HepG2 (cell line): ENCODE measurements around the gene PRR15L. TPM values are rescaled to one million over a fixed set of nuclear protein-coding genes. Genes with fewer than 3 reads are reported as not detected.

Experiments
- BORCS8-MEF2B ChIP-seq: sonication (generic); formaldehyde crosslinking; IDR thresholded peaks from 2 replicates; pipeline ENCODE4 v1.8.0; 2022; ENCODE audit warnings: mild to moderate bottlenecking, missing genetic modification reagents
- CEBPB ChIP-seq: IDR thresholded peaks from 2 replicates; pipeline ENCODE4 v1.6.1; 2011; ENCODE audit warnings: low read depth, low read length, improper control_type of control experiment, borderline replicate concordance
- DR1 ChIP-seq: sonication (generic); formaldehyde crosslinking; IDR thresholded peaks from 2 replicates; pipeline ENCODE4 v1.8.0; 2021; ENCODE audit warnings: mild to moderate bottlenecking, missing genetic modification reagents, inconsistent platforms
- HCFC1 ChIP-seq: fragments of 150-350 bp; IDR thresholded peaks from 2 replicates; pipeline ENCODE4 v1.6.1; 2014; ENCODE audit warnings: low read depth, low read length
- HNRNPLL ChIP-seq: fragments of 200-400 bp; formaldehyde crosslinking; IDR thresholded peaks from 2 replicates; pipeline ENCODE4 v1.6.1; 2017; ENCODE audit warnings: mild to moderate bottlenecking, low read depth, low read length; ENCODE audit not compliant: poor library complexity, severe bottlenecking
- ISL2 ChIP-seq: sonication (generic); formaldehyde crosslinking; IDR thresholded peaks from 2 replicates; pipeline ENCODE4 v1.5.0; 2020; ENCODE audit warnings: missing genetic modification reagents
- MTA1 ChIP-seq: sonication (generic); formaldehyde crosslinking; IDR thresholded peaks from 2 replicates; pipeline ENCODE4 v1.4.0; 2020; ENCODE audit warnings: missing genetic modification reagents, mild to moderate bottlenecking, borderline replicate concordance
- NFKB2 ChIP-seq: sonication (generic); formaldehyde crosslinking; IDR thresholded peaks from 2 replicates; pipeline ENCODE4 v1.4.0; 2020; ENCODE audit warnings: missing genetic modification reagents, borderline replicate concordance
- RNF2 ChIP-seq: fragments of 450-650 bp; conservative IDR thresholded peaks from 2 replicates; pipeline ENCODE4 v1.6.1; 2016; ENCODE audit warnings: low read depth
- SALL2 ChIP-seq: sonication (generic); formaldehyde crosslinking; IDR thresholded peaks from 2 replicates; pipeline ENCODE4 v1.8.1; 2023; ENCODE audit warnings: mild to moderate bottlenecking, missing genetic modification reagents, inconsistent platforms
- ZNF256 ChIP-seq: sonication (generic); formaldehyde crosslinking; conservative IDR thresholded peaks from 2 replicates; pipeline ENCODE4 v1.4.0; 2020; ENCODE audit warnings: missing genetic modification reagents
- ZNF34 ChIP-seq: sonication (generic); formaldehyde crosslinking; IDR thresholded peaks from 2 replicates; pipeline ENCODE4 v1.4.0; 2020; ENCODE audit warnings: mild to moderate bottlenecking, missing genetic modification reagents, borderline replicate concordance
- ZNF530 ChIP-seq: sonication (generic); formaldehyde crosslinking; IDR thresholded peaks from 2 replicates; pipeline ENCODE4 v1.5.0; 2020; ENCODE audit warnings: low read depth, mild to moderate bottlenecking, missing genetic modification reagents
- ZNF577 ChIP-seq: sonication (generic); formaldehyde crosslinking; IDR thresholded peaks from 2 replicates; pipeline ENCODE4 v1.4.0; 2020; ENCODE audit warnings: mild to moderate bottlenecking, low read depth, missing genetic modification reagents, borderline replicate concordance
- ZNF766 ChIP-seq: sonication (generic); formaldehyde crosslinking; IDR thresholded peaks from 2 replicates; pipeline ENCODE4 v1.5.0; 2020; ENCODE audit warnings: missing genetic modification reagents, borderline replicate concordance
- polyA plus RNA-seq, 8 experiments: library from polyadenylated mRNA; depleted of rRNA in 3 of 8; stranded (reverse) in 7 of 8; unstranded in 1 of 8; fragments of >200 nt; fragmentation: Illumina TruSeq in 4 of 8; extraction: Trizol in 4 of 8; gene quantifications; 2 replicates each; pipeline versions ENCODE4 v1.2.1 to v1.2.3, GENCODE V29; 2011 to 2016; ENCODE audit warnings: low read depth in 4 of 8, missing spikeins in 1 of 8, mixed read lengths in 1 of 8; ENCODE audit not compliant: insufficient read depth in 1 of 8
- total RNA-seq, 5 experiments: library from RNA; depleted of rRNA; stranded (reverse); fragments of >200 nt; fragmentation: Illumina TruSeq; extraction: Trizol; gene quantifications; 2 replicates each; pipeline ENCODE4 v1.2.3, GENCODE V29; 2016; ENCODE audit warnings: low read depth in 1 of 5
- TF ChIP-seq, protein P1 (sequence below): sonication (generic); formaldehyde crosslinking; IDR thresholded peaks from 2 replicates; pipeline ENCODE4 v1.5.0; 2020; ENCODE audit warnings: mild to moderate bottlenecking, missing genetic modification reagents, borderline replicate concordance
- TF ChIP-seq, protein P2 (sequence below): sonication (generic); formaldehyde crosslinking; IDR thresholded peaks from 2 replicates; pipeline ENCODE4 v1.9.0; 2021; ENCODE audit warnings: missing genetic modification reagents, borderline replicate concordance
- TF ChIP-seq, protein P3 (sequence below): sonication (generic); formaldehyde crosslinking; IDR thresholded peaks from 2 replicates; pipeline ENCODE4 v1.4.0; 2020; ENCODE audit warnings: mild to moderate bottlenecking, low read depth, missing genetic modification reagents
- TF ChIP-seq, protein P4 (sequence below): sonication (generic); formaldehyde crosslinking; IDR thresholded peaks from 2 replicates; pipeline ENCODE4 v1.8.0; 2022; ENCODE audit warnings: missing genetic modification reagents, low read depth, mild to moderate bottlenecking, borderline replicate concordance

The PRR15L gene
- total and polyA plus RNA-seq, 2 of the 13 experiments (the other 11 are each of a cell fraction or from before 2014, with no cell fraction given): 0.44 to 2.0 TPM

DNA sequence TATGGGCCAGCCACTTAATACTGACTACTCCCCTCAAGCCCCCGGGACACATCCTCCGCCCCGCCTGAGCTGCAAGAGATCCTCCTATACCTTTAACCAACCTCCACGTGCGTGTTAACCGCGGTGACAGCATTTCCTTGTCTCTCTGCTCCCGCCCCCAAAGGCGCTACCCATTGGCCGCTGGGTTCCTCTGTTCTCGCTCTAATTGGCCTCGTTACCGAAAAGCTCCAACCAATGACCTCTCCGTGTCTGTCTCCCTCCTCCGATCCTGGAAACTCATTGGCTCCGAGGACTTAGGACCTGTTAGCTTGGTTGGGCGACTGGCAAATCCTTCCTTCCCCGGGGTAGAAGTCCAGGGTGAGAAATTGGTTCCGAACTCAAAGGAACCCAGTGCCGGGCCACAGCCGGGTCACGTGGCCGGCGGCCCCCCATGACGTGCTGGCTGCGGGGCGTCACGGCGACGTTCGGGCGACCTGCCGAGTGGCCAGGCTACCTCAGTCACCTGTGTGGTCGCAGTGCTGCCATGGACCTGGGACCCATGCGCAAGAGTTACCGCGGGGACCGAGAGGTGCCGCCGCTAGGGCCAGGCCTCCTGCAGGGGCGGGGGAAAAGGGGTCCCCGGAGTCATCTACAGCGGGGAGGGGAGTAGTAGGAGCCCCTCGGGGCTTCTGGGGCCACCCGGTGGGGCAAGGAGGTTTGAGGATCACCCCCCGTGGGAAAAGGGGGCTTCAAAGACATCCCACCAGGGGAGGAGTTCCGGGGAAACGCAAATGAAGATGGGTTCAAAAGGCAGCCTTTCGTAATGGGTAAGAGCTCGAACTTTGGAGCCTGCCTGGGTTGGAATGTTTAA lies 16.2 kb downstream of the PRR15L start, which contains the start of gene PNPO (continued):
- TF ChIP-seq, protein P1, sequence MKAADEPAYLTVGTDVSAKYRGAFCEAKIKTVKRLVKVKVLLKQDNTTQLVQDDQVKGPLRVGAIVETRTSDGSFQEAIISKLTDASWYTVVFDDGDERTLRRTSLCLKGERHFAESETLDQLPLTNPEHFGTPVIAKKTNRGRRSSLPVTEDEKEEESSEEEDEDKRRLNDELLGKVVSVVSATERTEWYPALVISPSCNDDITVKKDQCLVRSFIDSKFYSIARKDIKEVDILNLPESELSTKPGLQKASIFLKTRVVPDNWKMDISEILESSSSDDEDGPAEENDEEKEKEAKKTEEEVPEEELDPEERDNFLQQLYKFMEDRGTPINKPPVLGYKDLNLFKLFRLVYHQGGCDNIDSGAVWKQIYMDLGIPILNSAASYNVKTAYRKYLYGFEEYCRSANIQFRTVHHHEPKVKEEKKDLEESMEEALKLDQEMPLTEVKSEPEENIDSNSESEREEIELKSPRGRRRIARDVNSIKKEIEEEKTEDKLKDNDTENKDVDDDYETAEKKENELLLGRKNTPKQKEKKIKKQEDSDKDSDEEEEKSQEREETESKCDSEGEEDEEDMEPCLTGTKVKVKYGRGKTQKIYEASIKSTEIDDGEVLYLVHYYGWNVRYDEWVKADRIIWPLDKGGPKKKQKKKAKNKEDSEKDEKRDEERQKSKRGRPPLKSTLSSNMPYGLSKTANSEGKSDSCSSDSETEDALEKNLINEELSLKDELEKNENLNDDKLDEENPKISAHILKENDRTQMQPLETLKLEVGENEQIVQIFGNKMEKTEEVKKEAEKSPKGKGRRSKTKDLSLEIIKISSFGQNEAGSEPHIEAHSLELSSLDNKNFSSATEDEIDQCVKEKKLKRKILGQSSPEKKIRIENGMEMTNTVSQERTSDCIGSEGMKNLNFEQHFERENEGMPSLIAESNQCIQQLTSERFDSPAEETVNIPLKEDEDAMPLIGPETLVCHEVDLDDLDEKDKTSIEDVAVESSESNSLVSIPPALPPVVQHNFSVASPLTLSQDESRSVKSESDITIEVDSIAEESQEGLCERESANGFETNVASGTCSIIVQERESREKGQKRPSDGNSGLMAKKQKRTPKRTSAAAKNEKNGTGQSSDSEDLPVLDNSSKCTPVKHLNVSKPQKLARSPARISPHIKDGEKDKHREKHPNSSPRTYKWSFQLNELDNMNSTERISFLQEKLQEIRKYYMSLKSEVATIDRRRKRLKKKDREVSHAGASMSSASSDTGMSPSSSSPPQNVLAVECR (CRISPR knock-in tag): peak; percentile 97
- no peak; the same call in 1 of the 2 replicates for TF ChIP-seq ZNF577 (CRISPR knock-in tag)
- TF ChIP-seq MTA1 (CRISPR knock-in tag): peak; percentile 83; the same call in 1 of the 2 replicates
- TF ChIP-seq ZNF256 (CRISPR knock-in tag): peak; percentile 96
- TF ChIP-seq, protein P2, sequence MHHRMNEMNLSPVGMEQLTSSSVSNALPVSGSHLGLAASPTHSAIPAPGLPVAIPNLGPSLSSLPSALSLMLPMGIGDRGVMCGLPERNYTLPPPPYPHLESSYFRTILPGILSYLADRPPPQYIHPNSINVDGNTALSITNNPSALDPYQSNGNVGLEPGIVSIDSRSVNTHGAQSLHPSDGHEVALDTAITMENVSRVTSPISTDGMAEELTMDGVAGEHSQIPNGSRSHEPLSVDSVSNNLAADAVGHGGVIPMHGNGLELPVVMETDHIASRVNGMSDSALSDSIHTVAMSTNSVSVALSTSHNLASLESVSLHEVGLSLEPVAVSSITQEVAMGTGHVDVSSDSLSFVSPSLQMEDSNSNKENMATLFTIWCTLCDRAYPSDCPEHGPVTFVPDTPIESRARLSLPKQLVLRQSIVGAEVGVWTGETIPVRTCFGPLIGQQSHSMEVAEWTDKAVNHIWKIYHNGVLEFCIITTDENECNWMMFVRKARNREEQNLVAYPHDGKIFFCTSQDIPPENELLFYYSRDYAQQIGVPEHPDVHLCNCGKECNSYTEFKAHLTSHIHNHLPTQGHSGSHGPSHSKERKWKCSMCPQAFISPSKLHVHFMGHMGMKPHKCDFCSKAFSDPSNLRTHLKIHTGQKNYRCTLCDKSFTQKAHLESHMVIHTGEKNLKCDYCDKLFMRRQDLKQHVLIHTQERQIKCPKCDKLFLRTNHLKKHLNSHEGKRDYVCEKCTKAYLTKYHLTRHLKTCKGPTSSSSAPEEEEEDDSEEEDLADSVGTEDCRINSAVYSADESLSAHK: no peak; the same call in 1 of the 2 replicates
- TF ChIP-seq ZNF766: peak; percentile 99
- no peak; the same call in 1 of the 2 replicates for TF ChIP-seq HCFC1
- peak; percentile 43 for TF ChIP-seq ISL2
- peak; percentile 91 for TF ChIP-seq BORCS8-MEF2B
- no peak for TF ChIP-seq ZNF34 (CRISPR knock-in tag)
- peak; percentile 83; the same call in 1 of the 2 replicates for TF ChIP-seq DR1
- TF ChIP-seq SALL2: peak; percentile 76; the same call in 1 of the 2 replicates
- peak; percentile 99 for TF ChIP-seq NFKB2
- peak; percentile 57; the same call in 1 of the 2 replicates for TF ChIP-seq CEBPB
- TF ChIP-seq RNF2: peak; percentile 99
- peak; percentile 72 for TF ChIP-seq HNRNPLL
- TF ChIP-seq, protein P3, sequence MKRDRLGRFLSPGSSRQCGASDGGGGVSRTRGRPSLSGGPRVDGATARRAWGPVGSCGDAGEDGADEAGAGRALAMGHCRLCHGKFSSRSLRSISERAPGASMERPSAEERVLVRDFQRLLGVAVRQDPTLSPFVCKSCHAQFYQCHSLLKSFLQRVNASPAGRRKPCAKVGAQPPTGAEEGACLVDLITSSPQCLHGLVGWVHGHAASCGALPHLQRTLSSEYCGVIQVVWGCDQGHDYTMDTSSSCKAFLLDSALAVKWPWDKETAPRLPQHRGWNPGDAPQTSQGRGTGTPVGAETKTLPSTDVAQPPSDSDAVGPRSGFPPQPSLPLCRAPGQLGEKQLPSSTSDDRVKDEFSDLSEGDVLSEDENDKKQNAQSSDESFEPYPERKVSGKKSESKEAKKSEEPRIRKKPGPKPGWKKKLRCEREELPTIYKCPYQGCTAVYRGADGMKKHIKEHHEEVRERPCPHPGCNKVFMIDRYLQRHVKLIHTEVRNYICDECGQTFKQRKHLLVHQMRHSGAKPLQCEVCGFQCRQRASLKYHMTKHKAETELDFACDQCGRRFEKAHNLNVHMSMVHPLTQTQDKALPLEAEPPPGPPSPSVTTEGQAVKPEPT: peak; percentile 92; the same call in 1 of the 2 replicates
- TF ChIP-seq, protein P4, sequence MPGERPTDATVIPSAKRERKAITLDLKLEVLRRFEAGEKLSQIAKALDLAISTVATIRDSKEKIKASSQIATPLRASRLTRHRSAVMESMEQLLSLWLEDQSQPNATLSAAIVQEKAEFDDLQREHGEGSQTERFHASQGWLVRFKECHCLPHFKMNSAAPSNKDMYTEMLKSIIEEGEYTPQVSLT (CRISPR knock-in tag): 0 out of 2 replicates have a peak, but pooled peaks have one; percentile 22
- no peak for TF ChIP-seq ZNF530 (CRISPR knock-in tag)
